Measurements from ENCODE around the gene BNC2.

Gene BNC2

GRCh38 chr9:16530669-16531642, 339.5 kb downstream of the BNC2 start:
- DNase-seq, result no peak

GRCh38 chr9:16527573-16527972, 342.9 kb downstream of the BNC2 start:
- no peak for DNase-seq

GRCh38 chr9:16526380-16526779, 344.1 kb downstream of the BNC2 start:
- DNase-seq, result no peak

GRCh38 chr9:16524823-16525222, 345.6 kb downstream of the BNC2 start:
- DNase-seq, result no peak

GRCh38 chr9:16524078-16524477, 346.4 kb downstream of the BNC2 start:
- no peak for DNase-seq

- no peak for DNase-seq
Observed at GRCh38 chr9:16521868-16522411, 348.5 kb downstream of the BNC2 start.

GRCh38 chr9:16519001-16519400, 351.5 kb downstream of the BNC2 start:
- DNase-seq, result no peak

GRCh38 chr9:16516891-16517290, 353.6 kb downstream of the BNC2 start:
- no peak for DNase-seq

GRCh38 chr9:16515879-16516301, 354.6 kb downstream of the BNC2 start:
- no peak for DNase-seq

GRCh38 chr9:16515207-16515606, 355.3 kb downstream of the BNC2 start:
- DNase-seq, result no peak

- DNase-seq, result no peak
Observed at GRCh38 chr9:16514131-16514530, 356.3 kb downstream of the BNC2 start.

GRCh38 chr9:16512281-16512680, 358.2 kb downstream of the BNC2 start:
- DNase-seq, result no peak

GRCh38 chr9:16510482-16510881, 360.0 kb downstream of the BNC2 start:
- DNase-seq, result no peak

GRCh38 chr9:16509997-16510396, 360.5 kb downstream of the BNC2 start:
- DNase-seq, result peak; percentile 0

GRCh38 chr9:16505199-16505598, 365.3 kb downstream of the BNC2 start:
- no peak for DNase-seq

GRCh38 chr9:16501726-16502125, 368.7 kb downstream of the BNC2 start:
- DNase-seq, result no peak

GRCh38 chr9:16501141-16501540, 369.3 kb downstream of the BNC2 start:
- DNase-seq, result no peak

- no peak for DNase-seq
Observed at GRCh38 chr9:16500386-16500785, 370.1 kb downstream of the BNC2 start.

- no peak for DNase-seq
Observed at GRCh38 chr9:16499892-16500291, 370.6 kb downstream of the BNC2 start.

- DNase-seq, result no peak
Observed at GRCh38 chr9:16496908-16497307, 373.6 kb downstream of the BNC2 start.

- no peak for DNase-seq
Observed at GRCh38 chr9:16487915-16488314, 382.6 kb downstream of the BNC2 start.

GRCh38 chr9:16485575-16486321, 384.7 kb downstream of the BNC2 start:
- no peak for DNase-seq

- no peak for DNase-seq
Observed at GRCh38 chr9:16485160-16485559, 385.3 kb downstream of the BNC2 start.

GRCh38 chr9:16484744-16485143, 385.7 kb downstream of the BNC2 start:
- DNase-seq, result no peak
